Fibroblast of gingiva (primary cell): ENCODE results near the gene DST.

Experiments
- DNase-seq: peaks from one replicate; pipeline ENCODE4 v3.0.0-alpha.2; 2011; ENCODE audit warnings: low read depth

The DST gene

GRCh38 chr6:56642366-56643261 is at the start of gene DST:
Gene DST (minus strand): TSS chr6:56642889.
- DNase-seq = peak; percentile 93

- DNase-seq = no peak
Observed at GRCh38 chr6:56691814-56692213, 49.1 kb upstream of the DST start.

GRCh38 chr6:56691286-56691595 is 48.6 kb upstream of the DST start:
- no peak for DNase-seq

GRCh38 chr6:56690519-56691285 is 48.0 kb upstream of the DST start:
- DNase-seq = peak; percentile 71

GRCh38 chr6:56689663-56690062 is 47.0 kb upstream of the DST start:
- DNase-seq = no peak

GRCh38 chr6:56689114-56689513 is 46.4 kb upstream of the DST start:
- no peak for DNase-seq

- no peak for DNase-seq
Observed at GRCh38 chr6:56688521-56688920, 45.8 kb upstream of the DST start.

- peak; percentile 9 for DNase-seq
Observed at GRCh38 chr6:56687551-56687950, 44.9 kb upstream of the DST start.

- DNase-seq = no peak
Observed at GRCh38 chr6:56686429-56686828, 43.7 kb upstream of the DST start.

- no peak for DNase-seq
Observed at GRCh38 chr6:56685994-56686393, 43.3 kb upstream of the DST start.

- no peak for DNase-seq
Observed at GRCh38 chr6:56685102-56685733, 42.5 kb upstream of the DST start.

- no peak for DNase-seq
Observed at GRCh38 chr6:56684342-56685101, 41.8 kb upstream of the DST start.

GRCh38 chr6:56683882-56684281 is 41.2 kb upstream of the DST start:
- DNase-seq = peak; percentile 95

- no peak for DNase-seq
Observed at GRCh38 chr6:56682635-56683034, 39.9 kb upstream of the DST start.

- DNase-seq = peak; percentile 38
Observed at GRCh38 chr6:56677559-56677958, 34.9 kb upstream of the DST start.

GRCh38 chr6:56671651-56672461 is 29.2 kb upstream of the DST start:
- DNase-seq = no peak

- no peak for DNase-seq
Observed at GRCh38 chr6:56671160-56671559, 28.5 kb upstream of the DST start.

- no peak for DNase-seq
Observed at GRCh38 chr6:56669041-56669440, 26.4 kb upstream of the DST start.

- no peak for DNase-seq
Observed at GRCh38 chr6:56668158-56668557, 25.5 kb upstream of the DST start.

GRCh38 chr6:56667336-56667735 is 24.6 kb upstream of the DST start:
- no peak for DNase-seq

- DNase-seq = no peak
Observed at GRCh38 chr6:56664029-56664428, 21.3 kb upstream of the DST start.
